Measurements from ENCODE around the gene BCAR1.

BCAR1 gene

DNA sequence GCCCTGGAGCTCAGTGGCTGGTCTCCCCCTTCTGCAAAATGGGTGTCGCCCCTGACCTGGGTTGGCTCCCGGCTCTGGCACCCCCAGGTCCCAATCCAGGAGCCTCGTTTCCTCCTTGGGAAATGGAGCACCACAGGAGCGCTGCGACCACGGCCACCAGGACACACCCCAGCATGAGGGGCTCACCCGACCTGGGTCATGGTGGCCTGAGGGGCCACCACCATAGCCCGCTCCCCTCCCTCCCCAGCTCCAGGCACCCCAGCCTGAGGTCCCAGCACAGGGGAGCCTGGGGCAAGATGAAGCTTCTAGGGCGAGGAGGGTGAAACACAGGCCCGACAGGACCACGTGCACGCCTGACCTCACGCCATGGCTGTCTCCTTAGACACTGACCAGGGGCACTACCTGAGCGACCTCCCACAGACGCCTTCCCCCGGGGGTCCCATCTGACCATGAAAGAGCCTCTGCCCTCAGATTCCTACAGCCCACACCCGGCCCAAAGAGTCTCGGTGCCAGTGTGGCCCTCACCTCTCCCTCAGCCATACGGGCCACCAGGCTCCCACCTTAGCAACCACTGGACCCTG lies 11.8 kb downstream of the BCAR1 start:
- no peak overlapping the region for H3K9ac ChIP-seq (ENCODE audit: low read length)
- no peak overlapping the region for H3K4me3 ChIP-seq (ENCODE audit: low read length)
- peaks cover 32% of the 10 kb centered on the region for H3K4me1 ChIP-seq (ENCODE audit: control insufficient read depth, insufficient read depth, low read length)
- H3K27ac ChIP-seq (ENCODE audit: low read depth, low read length) = peak overlapping the region; percentile 5
- H3K36me3 ChIP-seq (ENCODE audit: control insufficient read depth, insufficient read depth, low read length) = peaks cover 19% of the 10 kb centered on the region
- H3K27me3 ChIP-seq (ENCODE audit: control insufficient read depth, insufficient read depth, low read length) = no peaks in the 10 kb centered on the region

DNA sequence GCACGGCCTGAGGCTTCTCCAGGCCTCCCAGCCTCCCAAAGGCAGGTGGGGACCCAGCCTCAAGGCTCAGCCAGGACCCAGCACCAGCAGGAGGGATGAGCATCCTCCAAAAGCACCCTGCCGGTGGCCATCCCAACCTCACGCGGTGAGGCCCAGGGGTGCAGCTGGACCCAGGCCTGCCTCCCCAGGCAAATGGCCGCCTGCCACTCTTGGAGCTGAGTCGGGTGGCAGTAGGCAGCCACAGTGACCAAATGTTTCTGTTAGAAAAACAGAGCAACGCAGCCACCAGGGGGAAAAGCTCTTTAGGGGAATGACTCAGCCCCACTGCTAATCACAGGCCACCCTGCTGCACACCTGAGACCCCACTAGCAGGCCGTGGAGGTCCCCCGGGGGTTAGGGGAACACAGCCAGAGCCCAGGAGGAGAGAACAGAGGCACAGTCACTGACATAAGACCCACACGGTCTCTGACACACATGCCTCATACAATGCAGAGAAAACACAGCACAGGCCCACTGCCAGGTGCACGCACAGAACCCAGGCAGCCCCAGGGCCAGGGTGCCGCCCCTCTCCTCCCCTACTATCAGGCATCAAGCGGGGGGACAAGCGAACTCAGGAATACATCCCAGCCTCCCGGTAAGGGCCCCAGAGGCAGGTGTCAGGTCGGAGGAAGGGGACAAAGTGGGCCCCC lies 12.4 kb downstream of the BCAR1 start:
- Histone ChIP-seq H3K27ac (ENCODE audit: low read depth, low read length) (peak overlapping the region; percentile 73), H3K4me3 (ENCODE audit: low read length) (no peak overlapping the region), H3K36me3 (ENCODE audit: control insufficient read depth, insufficient read depth, low read length) (peaks cover 19% of the 10 kb centered on the region), H3K4me1 (ENCODE audit: control insufficient read depth, insufficient read depth, low read length) (peaks cover 30% of the 10 kb centered on the region), H3K27me3 (ENCODE audit: control insufficient read depth, insufficient read depth, low read length) (no peaks in the 10 kb centered on the region), H3K9ac (ENCODE audit: low read length) (no peak overlapping the region)

DNA sequence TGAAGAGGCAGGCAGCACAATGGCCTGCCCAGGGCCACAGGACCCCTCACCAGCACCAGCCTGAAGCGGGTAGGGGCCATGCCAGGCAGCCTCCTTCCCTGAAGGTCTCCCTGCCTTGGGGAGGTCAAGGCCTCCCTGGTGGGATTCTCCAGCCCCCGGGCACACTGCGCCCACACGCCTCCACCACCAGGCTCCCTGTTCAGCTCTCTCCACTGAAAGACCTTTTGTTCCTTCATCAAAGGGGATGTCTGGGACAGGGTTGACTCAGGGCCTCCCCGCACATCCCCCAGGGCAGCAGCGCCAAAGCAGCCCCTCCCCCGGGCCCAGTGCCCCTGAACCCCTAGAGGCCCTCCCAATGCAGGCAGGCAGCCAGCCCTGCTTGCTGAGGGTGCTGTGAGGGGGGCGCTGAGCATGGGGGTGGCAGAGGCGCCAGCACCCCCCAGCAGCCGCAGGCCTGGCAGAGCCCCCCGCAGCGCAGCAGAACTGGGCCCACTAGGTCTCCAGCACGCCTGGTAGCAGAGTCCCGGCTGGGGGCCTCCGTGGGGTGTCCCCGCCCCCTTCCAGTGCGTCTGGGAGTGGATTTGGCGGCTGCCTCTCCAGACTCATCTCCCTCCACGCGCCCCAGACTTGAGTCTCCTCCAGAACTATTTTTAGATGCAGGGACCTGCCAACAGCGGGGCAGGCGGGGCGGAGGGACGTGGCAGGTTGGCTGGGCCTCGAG lies 13.1 kb downstream of the BCAR1 start:
- Histone ChIP-seq H3K36me3 (ENCODE audit: control insufficient read depth, insufficient read depth, low read length) (peaks cover 19% of the 10 kb centered on the region), H3K27ac (ENCODE audit: low read depth, low read length) (peak overlapping the region; percentile 73), H3K9ac (ENCODE audit: low read length) (no peak overlapping the region), H3K27me3 (ENCODE audit: control insufficient read depth, insufficient read depth, low read length) (no peaks in the 10 kb centered on the region), H3K4me3 (ENCODE audit: low read length) (no peak overlapping the region), H3K4me1 (ENCODE audit: control insufficient read depth, insufficient read depth, low read length) (peaks cover 27% of the 10 kb centered on the region)

DNA sequence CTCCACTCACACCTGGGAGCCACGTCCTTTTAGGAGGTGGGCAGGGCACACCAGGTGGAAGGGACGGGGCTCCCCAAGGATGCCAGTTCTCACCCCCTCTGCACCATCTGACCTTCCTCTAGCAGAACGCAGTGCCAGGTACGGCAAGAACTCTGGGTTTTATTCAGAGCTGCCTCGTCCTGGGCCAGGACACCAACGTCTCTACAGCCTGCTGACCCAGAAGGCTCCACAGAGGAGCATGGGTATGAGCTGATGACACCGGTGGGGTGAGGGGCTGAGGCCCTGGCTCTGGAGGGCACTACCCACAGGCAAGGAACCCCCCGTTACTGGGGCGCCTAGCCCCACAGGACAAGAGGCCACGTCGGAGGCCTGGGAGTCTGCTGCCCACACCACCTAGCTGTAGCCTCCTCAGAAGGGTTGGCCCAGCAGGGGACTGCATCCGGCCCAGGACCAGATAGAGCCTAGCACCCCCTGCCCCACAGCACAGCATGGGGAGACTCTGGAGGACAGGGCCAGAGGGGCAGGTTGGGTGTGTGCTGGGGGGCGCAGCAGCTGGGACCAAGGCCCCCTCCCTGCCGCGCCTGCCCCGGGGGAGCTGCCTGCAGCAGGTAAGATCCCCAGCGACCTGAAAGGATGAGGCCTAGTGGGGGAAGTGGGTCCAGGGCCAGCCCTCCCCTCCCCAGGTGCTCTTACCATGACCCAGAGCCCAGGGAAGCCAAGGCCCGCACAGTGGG lies 13.9 kb downstream of the BCAR1 start:
- H3K27me3 ChIP-seq (ENCODE audit: control insufficient read depth, insufficient read depth, low read length) = no peaks in the 10 kb centered on the region
- H3K4me1 ChIP-seq (ENCODE audit: control insufficient read depth, insufficient read depth, low read length) = peaks cover 27% of the 10 kb centered on the region
- H3K9ac ChIP-seq (ENCODE audit: low read length) = no peak overlapping the region
- peak overlapping the region; percentile 73 for H3K27ac ChIP-seq (ENCODE audit: low read depth, low read length)
- no peak overlapping the region for H3K4me3 ChIP-seq (ENCODE audit: low read length)
- H3K36me3 ChIP-seq (ENCODE audit: control insufficient read depth, insufficient read depth, low read length) = peaks cover 18% of the 10 kb centered on the region

DNA sequence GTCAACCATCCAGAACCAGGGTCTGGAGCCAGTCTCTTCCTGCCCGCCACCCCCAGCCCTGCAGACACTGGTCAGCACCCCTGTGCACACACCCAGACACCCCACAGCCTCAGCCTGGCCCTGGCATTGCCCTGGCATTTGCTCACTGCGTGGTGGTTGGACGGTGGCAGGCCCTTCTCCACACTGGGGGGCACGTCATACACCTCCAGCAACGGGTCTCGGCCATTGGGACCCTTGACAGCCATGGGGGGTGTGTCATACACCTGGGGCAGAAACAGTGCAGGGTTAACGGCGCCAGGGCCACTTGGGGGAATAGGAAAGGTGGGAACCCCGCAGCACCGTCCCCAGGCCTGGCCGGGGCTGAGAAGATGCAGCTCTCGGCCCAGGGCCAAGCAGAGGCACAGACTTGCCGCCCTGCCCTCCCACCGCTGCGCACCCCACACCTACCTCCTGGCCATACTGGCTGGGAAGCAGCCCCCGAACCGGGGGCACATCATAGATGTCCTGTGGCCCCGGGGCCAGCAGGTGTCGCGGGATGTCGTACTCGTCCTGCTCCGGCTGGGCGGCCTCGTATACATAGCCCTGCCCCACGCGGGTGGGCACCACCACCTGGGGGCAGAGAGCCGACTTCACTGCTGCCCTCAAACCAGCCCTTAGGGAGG lies 14.6 kb downstream of the BCAR1 start:
- peaks cover 12% of the 10 kb centered on the region for H3K36me3 ChIP-seq (ENCODE audit: control insufficient read depth, insufficient read depth, low read length)

DNA sequence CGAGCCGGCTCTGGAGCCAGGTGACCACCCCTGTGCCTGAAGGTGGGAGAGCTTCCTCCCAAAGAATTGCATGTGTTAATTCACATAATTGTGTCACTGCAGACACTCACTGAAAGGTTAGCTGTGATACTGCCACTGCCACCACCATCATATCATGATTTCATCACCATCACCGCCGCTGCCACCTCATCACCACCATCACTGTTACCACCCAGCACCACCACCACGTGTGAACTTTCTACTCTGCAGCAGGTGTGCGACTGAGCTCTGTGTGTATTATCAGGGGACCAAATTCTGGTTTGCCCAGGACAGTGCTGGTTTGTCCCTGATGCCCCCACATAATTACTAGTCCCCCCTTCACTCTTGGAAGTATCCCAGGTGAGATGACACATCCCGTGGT lies 15.2 kb downstream of the BCAR1 start:
- H3K4me1 ChIP-seq (ENCODE audit: control insufficient read depth, insufficient read depth, low read length) = peaks cover 27% of the 10 kb centered on the region
- no peak overlapping the region for H3K9ac ChIP-seq (ENCODE audit: low read length)
- peaks cover 9% of the 10 kb centered on the region for H3K36me3 ChIP-seq (ENCODE audit: control insufficient read depth, insufficient read depth, low read length)
- no peak overlapping the region for H3K27ac ChIP-seq (ENCODE audit: low read depth, low read length)
- H3K4me3 ChIP-seq (ENCODE audit: low read length) = no peak overlapping the region
- H3K27me3 ChIP-seq (ENCODE audit: control insufficient read depth, insufficient read depth, low read length) = no peaks in the 10 kb centered on the region

More for the DNA sequence above, 14.6 kb downstream of the BCAR1 start:
- Histone ChIP-seq H3K27me3 (ENCODE audit: control insufficient read depth, insufficient read depth, low read length) (no peaks in the 10 kb centered on the region), H3K4me1 (ENCODE audit: control insufficient read depth, insufficient read depth, low read length) (peaks cover 27% of the 10 kb centered on the region), H3K9ac (ENCODE audit: low read length) (no peak overlapping the region), H3K4me3 (ENCODE audit: low read length) (no peak overlapping the region), H3K27ac (ENCODE audit: low read depth, low read length) (no peak overlapping the region)

DNA sequence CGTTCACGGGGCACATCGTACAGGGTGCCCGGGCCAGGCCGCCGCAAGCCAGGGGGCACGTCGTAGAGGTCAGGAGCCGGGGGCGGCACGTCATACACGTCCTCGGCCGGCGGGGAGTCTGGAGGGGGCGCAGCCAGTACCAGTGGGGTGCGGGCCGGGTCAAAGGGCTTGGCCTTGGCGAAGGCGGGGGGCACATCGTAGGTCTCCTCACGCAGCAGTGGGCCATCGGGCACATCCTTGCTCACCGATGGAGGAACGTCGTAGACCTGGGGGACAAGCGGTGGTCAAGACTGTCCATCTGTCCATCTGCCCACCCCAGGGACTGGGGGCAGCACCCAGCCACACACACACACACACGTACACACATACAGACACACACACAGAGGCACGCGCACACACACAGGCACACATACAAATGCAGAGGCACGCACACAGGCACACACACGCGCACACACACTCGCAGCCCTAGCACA lies 15.7 kb downstream of the BCAR1 start:
- no peak overlapping the region for H3K4me3 ChIP-seq (ENCODE audit: low read length)
- H3K36me3 ChIP-seq (ENCODE audit: control insufficient read depth, insufficient read depth, low read length) = peaks cover 5% of the 10 kb centered on the region
- H3K27me3 ChIP-seq (ENCODE audit: control insufficient read depth, insufficient read depth, low read length) = no peaks in the 10 kb centered on the region
- no peak overlapping the region for H3K27ac ChIP-seq (ENCODE audit: low read depth, low read length)
- no peak overlapping the region for H3K9ac ChIP-seq (ENCODE audit: low read length)
- H3K4me1 ChIP-seq (ENCODE audit: control insufficient read depth, insufficient read depth, low read length) = peaks cover 27% of the 10 kb centered on the region

DNA sequence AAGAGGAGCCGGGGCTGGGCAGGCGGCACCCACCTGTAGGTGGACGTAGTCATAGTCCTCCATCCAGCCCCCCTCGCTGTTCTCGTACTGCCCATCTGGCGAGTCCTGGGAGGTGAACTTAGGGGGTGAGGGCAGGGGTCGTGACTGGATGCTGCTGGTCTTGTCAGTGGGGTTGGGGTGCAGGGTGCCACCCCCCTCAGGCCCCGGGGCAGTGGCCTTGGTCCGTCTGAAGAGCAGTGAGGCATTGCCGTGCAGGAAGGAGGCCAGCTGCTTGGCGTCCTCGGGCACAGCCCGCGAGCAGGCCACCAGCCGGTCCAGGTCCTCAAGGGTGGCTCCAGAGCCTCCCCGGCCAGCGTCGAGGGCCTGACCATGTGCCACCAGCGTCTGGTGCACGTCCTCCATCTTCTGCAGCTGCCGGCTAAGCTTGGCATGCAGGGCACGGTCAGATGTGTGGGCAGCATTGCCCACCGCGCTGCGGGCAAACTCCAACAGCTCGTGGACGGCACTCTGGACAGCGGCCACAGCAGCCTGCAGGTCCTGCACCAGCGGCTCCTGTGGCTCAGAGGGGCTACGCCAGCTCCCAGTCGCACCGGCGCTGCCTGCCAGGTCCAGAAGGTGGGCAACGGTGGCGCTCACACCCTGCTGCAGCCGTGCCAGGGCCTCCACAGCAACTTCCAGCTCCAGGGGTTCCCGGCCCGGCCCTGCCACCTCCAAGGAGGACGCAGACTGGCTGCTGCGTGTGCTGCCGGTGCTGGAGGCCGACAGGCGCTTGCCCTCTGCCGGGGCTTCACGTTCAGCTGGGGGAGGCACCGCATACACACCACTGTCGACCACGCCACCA lies 16.3 kb downstream of the BCAR1 start:
- no peak overlapping the region for H3K4me3 ChIP-seq (ENCODE audit: low read length)
- H3K27ac ChIP-seq (ENCODE audit: low read depth, low read length) = no peak overlapping the region
- no peaks in the 10 kb centered on the region for H3K27me3 ChIP-seq (ENCODE audit: control insufficient read depth, insufficient read depth, low read length)
- H3K4me1 ChIP-seq (ENCODE audit: control insufficient read depth, insufficient read depth, low read length) = peaks cover 27% of the 10 kb centered on the region
- H3K36me3 ChIP-seq (ENCODE audit: control insufficient read depth, insufficient read depth, low read length) = peaks cover 3% of the 10 kb centered on the region
- H3K9ac ChIP-seq (ENCODE audit: low read length) = no peak overlapping the region

DNA sequence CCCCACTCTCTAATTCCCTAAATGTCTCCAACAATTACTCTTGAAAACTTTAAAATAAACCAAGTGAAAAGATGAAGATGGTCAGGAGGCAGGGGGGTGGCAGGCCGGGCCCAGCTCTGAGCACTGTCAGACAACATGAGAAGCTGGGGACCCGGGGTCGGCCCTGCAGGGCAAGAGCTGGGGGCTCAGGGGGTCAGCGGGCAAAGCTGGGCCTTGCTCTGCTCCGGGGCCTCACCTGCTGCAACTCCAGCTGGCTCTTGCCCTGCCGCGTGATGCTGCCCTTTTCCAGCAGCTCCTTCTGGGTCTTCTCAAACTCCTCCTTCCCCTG lies 17.8 kb downstream of the BCAR1 start:
- no peak overlapping the region for H3K9ac ChIP-seq (ENCODE audit: low read length)
- no peak overlapping the region for H3K4me3 ChIP-seq (ENCODE audit: low read length)
- H3K36me3 ChIP-seq (ENCODE audit: control insufficient read depth, insufficient read depth, low read length) = peaks cover 7% of the 10 kb centered on the region
- no peaks in the 10 kb centered on the region for H3K27me3 ChIP-seq (ENCODE audit: control insufficient read depth, insufficient read depth, low read length)
- peak overlapping the region; percentile 14 for H3K27ac ChIP-seq (ENCODE audit: low read depth, low read length)
- H3K4me1 ChIP-seq (ENCODE audit: control insufficient read depth, insufficient read depth, low read length) = peaks cover 13% of the 10 kb centered on the region

DNA sequence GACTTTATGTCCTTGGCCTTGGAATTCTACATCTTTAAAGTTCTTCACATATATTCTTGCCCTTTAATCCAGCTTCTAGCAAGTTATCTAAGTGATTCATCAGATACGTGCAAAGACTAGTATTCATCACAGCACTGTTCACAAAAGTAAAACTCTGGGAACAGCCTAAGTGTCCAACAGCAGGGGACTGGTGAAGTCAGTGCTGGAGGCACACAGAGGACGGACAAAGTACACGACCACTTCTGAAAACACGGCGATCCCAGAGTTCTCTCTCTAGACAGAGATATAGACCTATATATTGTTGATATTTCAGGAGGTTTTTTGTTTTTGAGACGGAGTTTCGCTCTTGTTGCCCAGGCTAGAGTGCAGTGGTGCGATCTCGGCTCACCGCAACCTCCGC lies 19.9 kb downstream of the BCAR1 start:
- Histone ChIP-seq H3K36me3 (ENCODE audit: control insufficient read depth, insufficient read depth, low read length) (peaks cover 7% of the 10 kb centered on the region), H3K27me3 (ENCODE audit: control insufficient read depth, insufficient read depth, low read length) (no peaks in the 10 kb centered on the region), H3K9ac (ENCODE audit: low read length) (no peak overlapping the region), H3K4me3 (ENCODE audit: low read length) (no peak overlapping the region), H3K4me1 (ENCODE audit: control insufficient read depth, insufficient read depth, low read length) (peaks cover 4% of the 10 kb centered on the region), H3K27ac (ENCODE audit: low read depth, low read length) (no peak overlapping the region)

DNA sequence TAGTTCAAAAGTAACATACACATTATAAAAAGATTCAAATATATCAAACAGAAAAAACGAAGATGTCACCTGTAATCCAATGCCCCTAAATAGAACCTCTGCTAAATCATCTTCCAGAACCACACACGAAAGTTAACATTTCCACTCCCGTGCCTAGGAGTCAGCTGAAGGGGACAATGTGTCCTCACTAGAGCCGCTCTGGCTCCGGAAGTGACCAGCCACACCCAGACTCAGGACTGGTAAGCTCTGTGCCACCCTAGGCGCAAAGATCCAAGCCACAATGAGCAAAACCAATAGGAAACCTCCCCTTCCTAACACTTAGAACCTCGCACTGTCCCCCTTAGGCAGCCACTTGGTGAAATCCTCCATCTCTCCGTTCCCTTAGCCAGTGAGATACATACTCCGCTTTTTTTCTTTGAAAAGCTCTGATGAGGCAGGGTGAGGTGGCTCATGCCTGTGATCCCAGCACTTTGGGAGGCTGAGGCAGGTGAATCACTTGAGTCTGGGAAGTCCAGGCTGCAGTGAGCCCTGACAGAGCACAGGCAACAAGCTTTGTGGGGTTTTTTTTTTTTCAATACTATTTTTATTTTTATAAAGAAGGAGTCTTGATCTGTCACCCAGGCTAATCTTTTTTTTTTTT lies 20.8 kb downstream of the BCAR1 start:
- Histone ChIP-seq H3K9ac (ENCODE audit: low read length) (no peak overlapping the region), H3K27me3 (ENCODE audit: control insufficient read depth, insufficient read depth, low read length) (no peaks in the 10 kb centered on the region), H3K36me3 (ENCODE audit: control insufficient read depth, insufficient read depth, low read length) (peaks cover 7% of the 10 kb centered on the region), H3K27ac (ENCODE audit: low read depth, low read length) (no peak overlapping the region), H3K4me1 (ENCODE audit: control insufficient read depth, insufficient read depth, low read length) (peaks cover 4% of the 10 kb centered on the region), H3K4me3 (ENCODE audit: low read length) (no peak overlapping the region)

Measured in rectal smooth muscle tissue (tissue), 1 donor.